HepG2 (cell line): Measurements from ENCODE around the gene BATF. TPM values are rescaled to one million over a fixed set of nuclear protein-coding genes. Genes with fewer than 3 reads are reported as not detected.

Source experiments
- ATAC-seq: fragments of 200-7000 bp; cut with Tn5 transposase; 3 replicates; pipeline ENCODE4 v1.9.1; 2020; ENCODE audit warnings: mild to moderate bottlenecking, moderate library complexity
- BruUV-seq: library from RNA; stranded (reverse); fragments of 400-500 nt; replicated peaks from 2 replicates; lab custom pipeline; 2021; lab: Mats Ljungman, UMichigan
- CTCF ChIA-PET: fragments of 300-600 bp; formaldehyde crosslinking; extraction: SDS; loops from one replicate; lab custom pipeline; 2021; ENCODE audit warnings: low total read pairs, inconsistent platforms, low intra/inter-chr PET ratio; lab: Yijun Ruan, JAX
- POLR2A ChIA-PET: fragments of 350-600 bp; sonication (Branson Sonifier 250); formaldehyde crosslinking; loops from one replicate; lab custom pipeline; 2020; ENCODE audit warnings: antibody characterized with exemption, inconsistent platforms; lab: Yijun Ruan, JAX
- DNase-seq: peaks from one replicate; pipeline ENCODE4 v3.0.0-alpha.2; 2015; ENCODE audit warnings: low spot score
- FAIRE-seq: peaks from 3 replicates; lab custom pipeline; 2011; peaks lifted over from hg19 to GRCh38; lab: Jason Lieb, UNC
- H2AFZ ChIP-seq: one replicate; pipeline ENCODE4 v1.6.1; 2011; ENCODE audit warnings: low read length, inconsistent platforms
- H3K27ac ChIP-seq: fragments of 300-600 bp; 3 replicates; pipeline ENCODE4 v1.8.0; 2011; ENCODE audit warnings: mixed run types, mild to moderate bottlenecking, mixed read lengths, low read length, inconsistent platforms; ENCODE audit not compliant: insufficient read depth; ENCODE audit errors: extremely low read length
- H3K27me3 ChIP-seq, 2 experiments: fragments of 200-600 bp in 1 of 2; 2 replicates in 1 of 2; 3 replicates in 1 of 2; pipeline versions ENCODE4 v1.6.0 to v1.8.0; 2011; ENCODE audit warnings: low read length in 2 of 2, mild to moderate bottlenecking in 2 of 2, moderate library complexity in 2 of 2, inconsistent platforms in 1 of 2; ENCODE audit not compliant: insufficient read depth in 2 of 2, control insufficient read depth in 1 of 2
- H3K36me3 ChIP-seq, 2 experiments: fragments of 200-600 bp in 1 of 2; replicated peaks in 1 of 2; 2 replicates in 1 of 2; 3 replicates in 1 of 2; pipeline versions ENCODE4 v1.5.1 to v1.8.0; 2011; ENCODE audit warnings: low read length in 2 of 2, inconsistent platforms in 1 of 2; ENCODE audit not compliant: insufficient read depth in 2 of 2, control insufficient read depth in 1 of 2
- H3K4me1 ChIP-seq: 2 replicates; pipeline ENCODE4 v1.5.1; 2012; ENCODE audit warnings: low read length, inconsistent platforms; ENCODE audit not compliant: insufficient read depth
- H3K4me2 ChIP-seq: 2 replicates; pipeline ENCODE4 v1.6.0; 2011; ENCODE audit warnings: low read depth, low read length, inconsistent platforms
- H3K4me3 ChIP-seq, 3 experiments: fragments of 200-600 bp in 1 of 3; sonication (generic), shearing (Covaris generic) in 1 of 3; replicated peaks in 1 of 3; 2 replicates each; pipeline ENCODE4 v1.5.1; 2011 to 2016; ENCODE audit warnings: low read length in 3 of 3, inconsistent platforms in 2 of 3, low read depth in 2 of 3, mild to moderate bottlenecking in 2 of 3, control low read depth in 1 of 3, mixed read lengths in 1 of 3; ENCODE audit not compliant: insufficient read depth in 1 of 3
- H3K79me2 ChIP-seq: one replicate; pipeline ENCODE4 v1.6.1; 2011; ENCODE audit warnings: low read length, inconsistent platforms; ENCODE audit not compliant: insufficient read depth
- H3K9ac ChIP-seq: 2 replicates; pipeline ENCODE4 v1.6.0; 2011; ENCODE audit warnings: mild to moderate bottlenecking, low read depth, low read length, inconsistent platforms; ENCODE audit not compliant: insufficient read depth
- H3K9me3 ChIP-seq: 2 replicates; pipeline ENCODE4 v1.5.1; 2012; ENCODE audit warnings: mild to moderate bottlenecking, low read length
- H4K20me1 ChIP-seq: 2 replicates; pipeline ENCODE4 v1.6.0; 2011; ENCODE audit warnings: inconsistent platforms, mild to moderate bottlenecking, low read length, moderate library complexity; ENCODE audit not compliant: insufficient read depth
- BORCS8-MEF2B ChIP-seq: sonication (generic); formaldehyde crosslinking; IDR thresholded peaks from 2 replicates; pipeline ENCODE4 v1.8.0; 2022; ENCODE audit warnings: mild to moderate bottlenecking, missing genetic modification reagents
- HDAC1 ChIP-seq: sonication (generic); formaldehyde crosslinking; IDR thresholded peaks from 2 replicates; pipeline ENCODE4 v1.5.1; 2020; ENCODE audit warnings: mild to moderate bottlenecking, missing genetic modification reagents
- HMGXB4 ChIP-seq, 2 experiments: sonication (generic) in 1 of 2; formaldehyde crosslinking in 1 of 2; IDR thresholded peaks; 2 replicates each; pipeline versions ENCODE4 v1.4.0 to v1.6.1; 2018 to 2020; ENCODE audit warnings: missing genetic modification reagents in 2 of 2, borderline replicate concordance in 1 of 2, low read depth in 1 of 2, mild to moderate bottlenecking in 1 of 2, missing biosample characterization in 1 of 2
- IRX3 ChIP-seq: sonication (generic); formaldehyde crosslinking; IDR thresholded peaks from 2 replicates; pipeline ENCODE4 v1.8.1; 2023; ENCODE audit warnings: mild to moderate bottlenecking, low read depth, missing genetic modification reagents, borderline replicate concordance
- KLF15 ChIP-seq: sonication (generic); formaldehyde crosslinking; IDR thresholded peaks from 2 replicates; pipeline ENCODE4 v1.8.1; 2023; ENCODE audit warnings: borderline replicate concordance, mild to moderate bottlenecking, inconsistent platforms, missing genetic modification reagents, mixed read lengths
- MED13 ChIP-seq: sonication (generic); formaldehyde crosslinking; IDR thresholded peaks from 2 replicates; pipeline ENCODE4 v1.5.0; 2020; ENCODE audit warnings: missing genetic modification reagents
- MXI1 ChIP-seq: IDR thresholded peaks from 3 replicates; pipeline ENCODE4 v1.6.1; 2012; ENCODE audit warnings: low read depth, low read length, inconsistent platforms, borderline replicate concordance
- PAF1 ChIP-seq: IDR thresholded peaks from 2 replicates; pipeline ENCODE4 v1.6.1; 2016; ENCODE audit warnings: missing genetic modification reagents, missing compliant biosample characterization
- POLR2G ChIP-seq: fragments of 200-400 bp; formaldehyde crosslinking; IDR thresholded peaks from 2 replicates; pipeline ENCODE4 v1.6.1; 2018; ENCODE audit warnings: mild to moderate bottlenecking, low read depth, low read length, moderate library complexity
- SNAPC5 ChIP-seq: sonication (generic); formaldehyde crosslinking; IDR thresholded peaks from 2 replicates; pipeline ENCODE4 v1.8.1; 2023; ENCODE audit warnings: mild to moderate bottlenecking, missing genetic modification reagents, borderline replicate concordance
- THRA ChIP-seq: sonication (generic); formaldehyde crosslinking; IDR thresholded peaks from 2 replicates; pipeline ENCODE4 v1.4.0; 2020; ENCODE audit warnings: missing genetic modification reagents, borderline replicate concordance
- ZFP36L1 ChIP-seq: sonication (generic); formaldehyde crosslinking; IDR thresholded peaks from 2 replicates; pipeline ENCODE4 v1.8.0; 2022; ENCODE audit warnings: mild to moderate bottlenecking, missing genetic modification reagents, moderate library complexity
- ZNF142 ChIP-seq: sonication (generic); formaldehyde crosslinking; IDR thresholded peaks from 2 replicates; pipeline ENCODE4 v1.4.0; 2020; ENCODE audit warnings: missing genetic modification reagents
- ZNF264 ChIP-seq: sonication (generic); formaldehyde crosslinking; IDR thresholded peaks from 2 replicates; pipeline ENCODE4 v1.4.0; 2020; ENCODE audit warnings: missing genetic modification reagents
- ZNF329 ChIP-seq: sonication (generic); formaldehyde crosslinking; IDR thresholded peaks from 2 replicates; pipeline ENCODE4 v1.9.0; 2021; ENCODE audit warnings: low read depth, mild to moderate bottlenecking, missing genetic modification reagents
- ZNF335 ChIP-seq: sonication (generic); formaldehyde crosslinking; IDR thresholded peaks from 2 replicates; pipeline ENCODE4 v1.4.0; 2020; ENCODE audit warnings: missing genetic modification reagents
- WGBS: methylation state at CpG from one replicate; pipeline ENCODE4 v1.1.6; 2017; ENCODE audit warnings: low lambda C conversion rate; 5-methylcytosine and 5-hydroxymethylcytosine counted together
- in situ Hi-C: cut with HindIII; loops from 2 replicates; pipeline ENCODE4 v1.10.0; 2017; ENCODE audit warnings: low pct_unique_long_range_greater_than_20kb; ENCODE audit not compliant: extremely low pct_ligation_motif_present
- intact Hi-C: fragments of 100-400 bp; cut with micrococcal nuclease; formaldehyde crosslinking; loops from one replicate; pipeline ENCODE4 v1.10.0; 2022; ENCODE audit not compliant: unreplicated experiment
- polyA plus RNA-seq, 8 experiments: library from polyadenylated mRNA; depleted of rRNA in 3 of 8; stranded (reverse) in 7 of 8; unstranded in 1 of 8; fragments of >200 nt; fragmentation: Illumina TruSeq in 4 of 8; extraction: Trizol in 4 of 8; gene quantifications; 2 replicates each; pipeline versions ENCODE4 v1.2.1 to v1.2.3, GENCODE V29; 2011 to 2016; ENCODE audit warnings: low read depth in 4 of 8, missing spikeins in 1 of 8, mixed read lengths in 1 of 8; ENCODE audit not compliant: insufficient read depth in 1 of 8
- total RNA-seq, 5 experiments: library from RNA; depleted of rRNA; stranded (reverse); fragments of >200 nt; fragmentation: Illumina TruSeq; extraction: Trizol; gene quantifications; 2 replicates each; pipeline ENCODE4 v1.2.3, GENCODE V29; 2016; ENCODE audit warnings: low read depth in 1 of 5

The BATF gene
- total and polyA plus RNA-seq, 2 of the 13 experiments (the other 11 are each of a cell fraction or from before 2014, with no cell fraction given): 0.22 to 0.37 TPM

- WGBS: 69% methylated on average over 5 of the region's 5 CpGs
- Histone ChIP-seq H3K27me3 (peaks cover 0 to 11% of the 10 kb centered on the region in 2 experiments; a peak in 1 of 5 replicates), H4K20me1 (no peaks in the 10 kb centered on the region; the same call in 1 of the 2 replicates), H3K36me3 (no peaks in the 10 kb centered on the region), H3K27ac (no peak overlapping the region), H3K4me1 (peaks cover 9% of the 10 kb centered on the region), H3K79me2 (no peaks in the 10 kb centered on the region), H3K4me3 (no peak overlapping the region), H3K9ac (no peak overlapping the region), H2AFZ (no peak overlapping the region), H3K9me3 (no peaks in the 10 kb centered on the region), H3K4me2 (peak overlapping the region; percentile 51; the same call in 1 of the 2 replicates)
- intact Hi-C loops: no loop called here
- FAIRE-seq: no peak
- no peak for ATAC-seq
- BruUV-seq: no TSS peak
- DNase-seq: no peak
- in situ Hi-C loops: no loop called here
- POLR2A ChIA-PET: interaction anchor here (1.1 to 2.8 kb wide), 3 partner anchors 9 to 14 kb away, joined by 3 to 13 read pairs (median 7); no protein-coding TSS in a partner anchor
- CTCF ChIA-PET: no interaction called here
- TF ChIP-seq MED13 (no peak), BORCS8-MEF2B (CRISPR knock-in tag) (no peak), ZNF264 (no peak), ZNF335 (CRISPR knock-in tag) (no peak), PAF1 (CRISPR knock-in tag) (no peak), THRA (no peak), ZNF329 (CRISPR knock-in tag) (no peak), MXI1 (no peak), ZFP36L1 (CRISPR knock-in tag) (no peak), SNAPC5 (no peak), HMGXB4 (CRISPR knock-in tag; IDR thresholded peaks at IDR 0.05; ENCODE audit: borderline replicate concordance in 1 of 2, low read depth in 1 of 2) (no peak), ZNF142 (CRISPR knock-in tag) (no peak), POLR2G (no peak), IRX3 (no peak), KLF15 (CRISPR knock-in tag) (no peak), HDAC1 (CRISPR knock-in tag) (no peak)
Measured at GRCh38 chr14:75549169-75549568, 26.9 kb downstream of the BATF start.
